MM.1S (cell line): Measurements from ENCODE around the gene ZFP90.

Experiments
- EZH2 ChIP-seq: fragments of 300-600 bp; sonication (generic); optimal IDR thresholded peaks from 2 replicates; pipeline ENCODE3; 2017; ENCODE audit warnings: low read depth, mild to moderate bottlenecking, antibody characterized with exemption, low read length, mixed read lengths
- EZH2phosphoT487 ChIP-seq: fragments of 300-600 bp; sonication (generic); IDR thresholded peaks from 2 replicates; pipeline ENCODE4 v1.6.1; 2018; ENCODE audit warnings: antibody characterized with exemption, low read length
- TF ChIP-seq, protein P1 (sequence below): fragments of 300-600 bp; sonication (generic); IDR thresholded peaks from 2 replicates; pipeline ENCODE4 v1.5.1; 2016; ENCODE audit warnings: antibody characterized with exemption, low read length, mixed read lengths

DNA sequence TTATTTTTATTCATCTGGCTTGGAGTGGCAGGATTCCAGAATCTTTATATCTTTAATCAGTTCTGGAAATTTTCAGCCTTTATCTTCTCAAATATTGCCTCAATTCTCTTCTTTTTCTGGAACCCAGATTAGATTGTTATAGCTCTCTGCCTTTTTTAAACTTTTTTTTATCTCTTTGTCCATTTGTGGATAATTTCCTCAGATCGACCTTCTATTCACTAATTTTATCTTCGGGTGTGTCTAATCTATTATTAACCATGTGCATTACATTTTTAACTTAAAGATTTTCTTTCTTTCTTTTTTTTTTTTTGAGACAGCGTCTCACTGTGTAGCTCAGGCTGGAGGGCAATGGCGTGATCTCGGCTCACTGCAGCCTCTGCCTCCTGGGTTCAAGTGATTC is 5.2 kb upstream of the ZFP90 start:
- TF ChIP-seq, protein P1, sequence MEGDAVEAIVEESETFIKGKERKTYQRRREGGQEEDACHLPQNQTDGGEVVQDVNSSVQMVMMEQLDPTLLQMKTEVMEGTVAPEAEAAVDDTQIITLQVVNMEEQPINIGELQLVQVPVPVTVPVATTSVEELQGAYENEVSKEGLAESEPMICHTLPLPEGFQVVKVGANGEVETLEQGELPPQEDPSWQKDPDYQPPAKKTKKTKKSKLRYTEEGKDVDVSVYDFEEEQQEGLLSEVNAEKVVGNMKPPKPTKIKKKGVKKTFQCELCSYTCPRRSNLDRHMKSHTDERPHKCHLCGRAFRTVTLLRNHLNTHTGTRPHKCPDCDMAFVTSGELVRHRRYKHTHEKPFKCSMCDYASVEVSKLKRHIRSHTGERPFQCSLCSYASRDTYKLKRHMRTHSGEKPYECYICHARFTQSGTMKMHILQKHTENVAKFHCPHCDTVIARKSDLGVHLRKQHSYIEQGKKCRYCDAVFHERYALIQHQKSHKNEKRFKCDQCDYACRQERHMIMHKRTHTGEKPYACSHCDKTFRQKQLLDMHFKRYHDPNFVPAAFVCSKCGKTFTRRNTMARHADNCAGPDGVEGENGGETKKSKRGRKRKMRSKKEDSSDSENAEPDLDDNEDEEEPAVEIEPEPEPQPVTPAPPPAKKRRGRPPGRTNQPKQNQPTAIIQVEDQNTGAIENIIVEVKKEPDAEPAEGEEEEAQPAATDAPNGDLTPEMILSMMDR = no peak
- TF ChIP-seq EZH2 (no peak), EZH2phosphoT487 (no peak)
